Duodenal mucosa (tissue), 2 donors: ENCODE data around the gene FAM83E.
A peak's percentile ranks its signal among the peaks of the same experiment; 100 is the strongest.

Experiments
- H3K27ac ChIP-seq: one replicate; pipeline ENCODE4 v1.7.0; 2013; ENCODE audit warnings: low read depth, low read length
- H3K27me3 ChIP-seq, 2 donors: one replicate each; pipeline ENCODE4 v1.7.0; 2013; ENCODE audit warnings: low read length in 2 of 2, control low read depth in 1 of 2; ENCODE audit not compliant: insufficient read depth in 2 of 2, control insufficient read depth in 1 of 2
- H3K36me3 ChIP-seq, 2 donors: one replicate each; pipeline ENCODE4 v1.7.0; 2013; ENCODE audit warnings: low read length in 2 of 2, control low read depth in 1 of 2; ENCODE audit not compliant: insufficient read depth in 2 of 2, control insufficient read depth in 1 of 2
- H3K4me1 ChIP-seq, 2 donors: one replicate each; pipeline ENCODE4 v1.7.0; 2013; ENCODE audit warnings: low read length in 2 of 2, control low read depth in 1 of 2; ENCODE audit not compliant: insufficient read depth in 2 of 2, control insufficient read depth in 1 of 2
- H3K4me3 ChIP-seq, 2 donors: one replicate each; pipeline ENCODE4 v1.7.0; 2013; ENCODE audit warnings: low read length in 2 of 2, low read depth in 1 of 2
- H3K9ac ChIP-seq, 2 donors: one replicate each; pipeline ENCODE4 v1.7.0; 2013; ENCODE audit warnings: low read length in 2 of 2, low read depth in 1 of 2
- H3K9me3 ChIP-seq, 2 donors: one replicate each; pipeline ENCODE4 v1.7.0; 2013; ENCODE audit warnings: low read length in 2 of 2, control low read depth in 1 of 2; ENCODE audit not compliant: control insufficient read depth in 1 of 2

Gene FAM83E

GRCh38 chr19:48629297-48629598 lies 14.4 kb upstream of the FAM83E start:
- peak overlapping the region in 1 of 2 donors; percentile 64 for H3K9ac ChIP-seq
- H3K4me1 ChIP-seq, result peaks cover 51 to 54% of the 10 kb centered on the region in 2 donors
- H3K4me3 ChIP-seq, result no peak overlapping the region
- peaks cover 4 to 20% of the 10 kb centered on the region in 2 donors for H3K36me3 ChIP-seq
- peak overlapping the region; percentile 70 for H3K27ac ChIP-seq
- H3K27me3 ChIP-seq, result no peaks in the 10 kb centered on the region
- H3K9me3 ChIP-seq, result no peaks in the 10 kb centered on the region

GRCh38 chr19:48628486-48629296 lies 13.8 kb upstream of the FAM83E start:
- Histone ChIP-seq H3K9me3 (no peaks in the 10 kb centered on the region), H3K4me3 (no peak overlapping the region), H3K27me3 (no peaks in the 10 kb centered on the region), H3K9ac (no peak overlapping the region), H3K27ac (no peak overlapping the region), H3K36me3 (peaks cover 4 to 20% of the 10 kb centered on the region in 2 donors), H3K4me1 (peaks cover 48 to 51% of the 10 kb centered on the region in 2 donors)

DNA sequence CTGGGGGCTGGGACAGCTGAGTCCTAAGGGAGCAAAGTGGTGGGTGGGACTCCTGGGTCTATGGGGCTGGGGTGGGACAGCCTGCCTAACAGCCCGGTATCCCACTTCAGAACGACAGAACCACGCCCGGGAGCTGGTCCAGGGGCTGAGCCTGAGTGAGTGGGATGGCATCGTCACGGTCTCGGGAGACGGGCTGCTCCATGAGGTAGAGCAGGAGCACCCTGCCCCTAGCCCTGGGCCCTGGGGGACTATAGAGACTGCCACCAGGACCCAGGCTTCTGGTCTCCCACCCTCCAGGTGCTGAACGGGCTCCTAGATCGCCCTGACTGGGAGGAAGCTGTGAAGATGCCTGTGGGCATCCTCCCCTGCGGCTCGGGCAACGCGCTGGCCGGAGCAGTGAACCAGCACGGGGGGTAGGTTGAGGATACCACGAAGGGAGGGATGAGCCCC lies 13.0 kb upstream of the FAM83E start:
- H3K27me3 ChIP-seq, result no peaks in the 10 kb centered on the region
- no peaks in the 10 kb centered on the region for H3K9me3 ChIP-seq
- peak overlapping the region; percentile 49 to 51 for H3K9ac ChIP-seq
- peak overlapping the region; percentile 69 for H3K27ac ChIP-seq
- H3K4me3 ChIP-seq, result peak overlapping the region; percentile 32 to 46
- peaks cover 4 to 20% of the 10 kb centered on the region in 2 donors for H3K36me3 ChIP-seq
- peaks cover 46 to 49% of the 10 kb centered on the region in 2 donors for H3K4me1 ChIP-seq

- Histone ChIP-seq H3K27ac (peak overlapping the region; percentile 69), H3K4me1 (peaks cover 40 to 44% of the 10 kb centered on the region in 2 donors), H3K36me3 (peaks cover 4 to 16% of the 10 kb centered on the region in 2 donors), H3K9ac (peak overlapping the region; percentile 49 to 51), H3K9me3 (no peaks in the 10 kb centered on the region), H3K4me3 (peak overlapping the region; percentile 40 to 46), H3K27me3 (no peaks in the 10 kb centered on the region)
Measured at GRCh38 chr19:48627201-48627864, 12.5 kb upstream of the FAM83E start.

DNA sequence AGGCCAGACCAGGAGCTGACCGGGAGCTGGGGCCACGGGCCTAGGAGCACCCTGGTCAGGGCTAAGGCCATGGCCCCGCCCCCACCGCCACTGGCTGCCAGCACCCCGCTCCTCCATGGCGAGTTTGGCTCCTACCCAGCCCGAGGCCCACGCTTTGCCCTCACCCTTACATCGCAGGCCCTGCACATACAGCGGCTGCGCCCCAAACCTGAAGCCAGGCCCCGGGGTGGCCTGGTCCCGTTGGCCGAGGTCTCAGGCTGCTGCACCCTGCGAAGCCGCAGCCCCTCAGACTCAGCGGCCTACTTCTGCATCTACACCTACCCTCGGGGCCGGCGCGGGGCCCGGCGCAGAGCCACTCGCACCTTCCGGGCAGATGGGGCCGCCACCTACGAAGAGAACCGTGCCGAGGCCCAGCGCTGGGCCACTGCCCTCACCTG lies 11.0 kb upstream of the FAM83E start:
- Histone ChIP-seq H3K4me1 (peaks cover 34 to 37% of the 10 kb centered on the region in 2 donors), H3K36me3 (peaks cover 0 to 7% of the 10 kb centered on the region in 2 donors), H3K9ac (peak overlapping the region; percentile 77 to 87), H3K27me3 (no peaks in the 10 kb centered on the region), H3K9me3 (no peaks in the 10 kb centered on the region), H3K27ac (peak overlapping the region; percentile 20), H3K4me3 (peak overlapping the region; percentile 62 to 70)

GRCh38 chr19:48624791-48625723 lies 10.2 kb upstream of the FAM83E start:
- Histone ChIP-seq H3K27ac (peak overlapping the region; percentile 78), H3K4me1 (peaks cover 27 to 28% of the 10 kb centered on the region in 2 donors), H3K36me3 (peaks cover 0 to 7% of the 10 kb centered on the region in 2 donors), H3K27me3 (no peaks in the 10 kb centered on the region), H3K9me3 (no peaks in the 10 kb centered on the region), H3K4me3 (peak overlapping the region; percentile 62 to 70), H3K9ac (peak overlapping the region; percentile 77 to 87)

GRCh38 chr19:48624067-48624594 lies 9.3 kb upstream of the FAM83E start:
- peaks cover 0 to 7% of the 10 kb centered on the region in 2 donors for H3K36me3 ChIP-seq
- no peaks in the 10 kb centered on the region for H3K9me3 ChIP-seq
- peak overlapping the region; percentile 77 to 87 for H3K9ac ChIP-seq
- H3K27ac ChIP-seq, result peak overlapping the region; percentile 78
- peaks cover 27 to 33% of the 10 kb centered on the region in 2 donors for H3K4me1 ChIP-seq
- no peaks in the 10 kb centered on the region for H3K27me3 ChIP-seq
- H3K4me3 ChIP-seq, result peak overlapping the region; percentile 62 to 70

DNA sequence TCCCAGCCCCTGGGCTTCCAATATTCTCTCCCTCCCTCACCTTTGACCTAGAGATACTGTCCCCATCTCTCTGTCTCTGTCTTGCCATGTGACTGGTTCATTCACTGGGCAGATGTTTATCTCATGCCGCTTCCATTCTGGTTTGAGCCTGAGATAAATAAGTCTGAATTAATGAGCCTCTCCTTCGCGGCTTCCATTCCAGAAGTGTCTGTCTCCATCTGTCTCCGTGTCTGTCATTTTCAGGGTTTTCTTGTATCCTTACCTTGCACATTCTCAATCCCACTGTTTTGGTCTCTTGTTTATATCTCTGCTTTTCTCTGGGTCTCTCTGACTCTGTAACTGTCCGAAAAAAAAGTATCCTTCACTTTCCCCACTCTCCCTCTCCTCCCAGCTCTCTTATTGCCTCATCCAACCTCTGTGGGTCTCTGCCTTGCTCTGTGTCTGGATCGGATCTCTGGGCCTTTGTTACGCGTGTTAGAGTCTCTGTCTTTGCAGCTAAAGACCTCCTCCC lies 8.7 kb upstream of the FAM83E start:
- peak overlapping the region; percentile 8 to 41 for H3K9ac ChIP-seq
- H3K9me3 ChIP-seq, result no peaks in the 10 kb centered on the region
- peaks cover 0 to 7% of the 10 kb centered on the region in 2 donors for H3K36me3 ChIP-seq
- H3K4me1 ChIP-seq, result peaks cover 26 to 33% of the 10 kb centered on the region in 2 donors
- H3K4me3 ChIP-seq, result peak overlapping the region; percentile 37 to 67
- H3K27ac ChIP-seq, result peak overlapping the region; percentile 73
- H3K27me3 ChIP-seq, result no peaks in the 10 kb centered on the region
